NCI-H1105 (cell line): ENCODE results near the gene SF3A1.
"Not testable (repeated sequence)": the region's sequence is repeated elsewhere in the genome, so short reads cannot be mapped to it uniquely, and the experiment has no call there.

ENCODE experiments used
- DNase-seq: peaks from one replicate; lab custom pipeline; 2025; lab: John Stamatoyannopoulos, UW

Gene SF3A1

GRCh38 chr22:30347255-30347892 is 9.3 kb downstream of the SF3A1 start:
- DNase-seq = no peak

GRCh38 chr22:30344447-30345200 is 12.1 kb downstream of the SF3A1 start:
- no peak for DNase-seq

GRCh38 chr22:30340911-30341685 is 15.6 kb downstream of the SF3A1 start:
- DNase-seq = no peak

GRCh38 chr22:30338802-30339201 is 17.9 kb downstream of the SF3A1 start:
- no peak for DNase-seq

GRCh38 chr22:30338341-30338740 is 18.4 kb downstream of the SF3A1 start:
- not testable (repeated sequence) for DNase-seq

- DNase-seq = no peak
Observed at GRCh38 chr22:30337461-30337778, 19.3 kb downstream of the SF3A1 start.

GRCh38 chr22:30336752-30337460 is 19.8 kb downstream of the SF3A1 start:
- DNase-seq = no peak

- no peak for DNase-seq
Observed at GRCh38 chr22:30335236-30335635, 21.5 kb downstream of the SF3A1 start.

- no peak for DNase-seq
Observed at GRCh38 chr22:30334646-30335045, 22.0 kb downstream of the SF3A1 start.

GRCh38 chr22:30333707-30334087 is 23.0 kb downstream of the SF3A1 start:
- DNase-seq = no peak

- DNase-seq = no peak
Observed at GRCh38 chr22:30332994-30333706, 23.5 kb downstream of the SF3A1 start.

GRCh38 chr22:30332551-30332950 is 24.1 kb downstream of the SF3A1 start:
- no peak for DNase-seq

- DNase-seq = no peak
Observed at GRCh38 chr22:30328466-30329049, 28.1 kb downstream of the SF3A1 start.

GRCh38 chr22:30327864-30328345 is 28.8 kb downstream of the SF3A1 start:
- DNase-seq = no peak

- peak; percentile 91 for DNase-seq
Observed at GRCh38 chr22:30326706-30327362, 29.9 kb downstream of the SF3A1 start, which contains the start of gene TBC1D10A. TSS of gene TBC1D10A (minus strand) at chr22:30326941. CDS start at chr22:30326881, 60 bp downstream.

GRCh38 chr22:30326255-30326705 is 30.4 kb downstream of the SF3A1 start:
- DNase-seq = no peak

GRCh38 chr22:30325724-30326254 is 30.9 kb downstream of the SF3A1 start:
- no peak for DNase-seq

GRCh38 chr22:30325065-30325720 is 31.5 kb downstream of the SF3A1 start:
- DNase-seq = no peak

GRCh38 chr22:30324014-30324730 is 32.5 kb downstream of the SF3A1 start:
- no peak for DNase-seq
